PFSK-1 (cell line): ENCODE measurements around the gene DNAJC27.

ENCODE experiments used
- TAF1 ChIP-seq: IDR thresholded peaks from 2 replicates; pipeline ENCODE4 v1.6.1; 2012; ENCODE audit warnings: low read length, control low read depth, borderline replicate concordance; ENCODE audit not compliant: insufficient read depth
- TF ChIP-seq, protein P1 (sequence below), 2 experiments: IDR thresholded peaks; 2 replicates each; pipeline versions ENCODE4 v1.6.1 to v1.8.0; 2011 to 2012; ENCODE audit warnings: low read depth in 2 of 2, low read length in 2 of 2, control low read depth in 1 of 2, inconsistent platforms in 1 of 2, mild to moderate bottlenecking in 1 of 2, moderate library complexity in 1 of 2; ENCODE audit not compliant: insufficient read depth in 1 of 2

DNA sequence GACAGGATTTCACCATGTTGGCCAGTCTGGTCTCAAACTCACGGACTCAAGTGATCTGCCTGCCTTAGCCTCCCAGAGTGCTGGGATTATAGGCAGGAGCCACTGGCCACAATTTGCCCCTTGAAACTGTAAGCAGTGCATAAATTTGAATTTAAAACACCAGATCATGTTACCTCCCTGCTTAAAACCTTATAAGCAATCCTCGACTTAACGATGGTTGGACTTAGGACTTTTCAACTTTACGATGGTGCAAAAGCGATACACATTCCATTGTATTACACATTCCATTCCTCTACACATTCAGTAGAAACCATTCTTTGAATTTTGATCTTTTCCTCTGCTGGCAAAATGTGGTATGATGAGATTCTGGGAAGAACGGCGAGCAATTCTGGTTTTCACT, 46.9 kb upstream of the DNAJC27 start:
- TF ChIP-seq, protein P1, sequence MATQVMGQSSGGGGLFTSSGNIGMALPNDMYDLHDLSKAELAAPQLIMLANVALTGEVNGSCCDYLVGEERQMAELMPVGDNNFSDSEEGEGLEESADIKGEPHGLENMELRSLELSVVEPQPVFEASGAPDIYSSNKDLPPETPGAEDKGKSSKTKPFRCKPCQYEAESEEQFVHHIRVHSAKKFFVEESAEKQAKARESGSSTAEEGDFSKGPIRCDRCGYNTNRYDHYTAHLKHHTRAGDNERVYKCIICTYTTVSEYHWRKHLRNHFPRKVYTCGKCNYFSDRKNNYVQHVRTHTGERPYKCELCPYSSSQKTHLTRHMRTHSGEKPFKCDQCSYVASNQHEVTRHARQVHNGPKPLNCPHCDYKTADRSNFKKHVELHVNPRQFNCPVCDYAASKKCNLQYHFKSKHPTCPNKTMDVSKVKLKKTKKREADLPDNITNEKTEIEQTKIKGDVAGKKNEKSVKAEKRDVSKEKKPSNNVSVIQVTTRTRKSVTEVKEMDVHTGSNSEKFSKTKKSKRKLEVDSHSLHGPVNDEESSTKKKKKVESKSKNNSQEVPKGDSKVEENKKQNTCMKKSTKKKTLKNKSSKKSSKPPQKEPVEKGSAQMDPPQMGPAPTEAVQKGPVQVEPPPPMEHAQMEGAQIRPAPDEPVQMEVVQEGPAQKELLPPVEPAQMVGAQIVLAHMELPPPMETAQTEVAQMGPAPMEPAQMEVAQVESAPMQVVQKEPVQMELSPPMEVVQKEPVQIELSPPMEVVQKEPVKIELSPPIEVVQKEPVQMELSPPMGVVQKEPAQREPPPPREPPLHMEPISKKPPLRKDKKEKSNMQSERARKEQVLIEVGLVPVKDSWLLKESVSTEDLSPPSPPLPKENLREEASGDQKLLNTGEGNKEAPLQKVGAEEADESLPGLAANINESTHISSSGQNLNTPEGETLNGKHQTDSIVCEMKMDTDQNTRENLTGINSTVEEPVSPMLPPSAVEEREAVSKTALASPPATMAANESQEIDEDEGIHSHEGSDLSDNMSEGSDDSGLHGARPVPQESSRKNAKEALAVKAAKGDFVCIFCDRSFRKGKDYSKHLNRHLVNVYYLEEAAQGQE (IDR thresholded peaks at IDR 0.05; ENCODE audit: insufficient read depth in 1 of 2, low read depth in 2 of 2, low read length in 2 of 2) = no peak
- no peak for TF ChIP-seq TAF1
